Small intestine (tissue), 7 donors: Measurements from ENCODE around the gene CAMTA1. TPM values are rescaled to one million over a fixed set of nuclear protein-coding genes. Genes with fewer than 3 reads are reported as not detected.

ENCODE experiments used
- DNase-seq, 2 donors: peaks; one replicate each; pipeline versions ENCODE4 v3.0.0 to v3.0.0-alpha.2; 2013
- FAIRE-seq: peaks from 2 replicates; lab custom pipeline; 2012; peaks lifted over from hg19 to GRCh38; lab: Jason Lieb, UNC
- H3K27ac ChIP-seq, 3 donors: one replicate each; pipeline ENCODE4 v1.5.1; 2013; ENCODE audit warnings: low read length in 2 of 3, mild to moderate bottlenecking in 2 of 3, control low read depth in 1 of 3, inconsistent platforms in 1 of 3, low read depth in 1 of 3, moderate library complexity in 1 of 3
- H3K27me3 ChIP-seq, 3 donors: one replicate each; pipeline ENCODE4 v1.6.1; 2013; ENCODE audit warnings: low read length in 3 of 3, inconsistent platforms in 1 of 3; ENCODE audit not compliant: control insufficient read depth in 3 of 3, insufficient read depth in 3 of 3
- H3K36me3 ChIP-seq, 3 donors: one replicate each; pipeline ENCODE4 v1.6.1; 2013; ENCODE audit warnings: low read length in 3 of 3, inconsistent platforms in 1 of 3, low read depth in 1 of 3, mild to moderate bottlenecking in 1 of 3, moderate library complexity in 1 of 3; ENCODE audit not compliant: control insufficient read depth in 3 of 3, insufficient read depth in 2 of 3
- H3K4me1 ChIP-seq, 3 donors: one replicate each; pipeline ENCODE4 v1.6.1; 2013; ENCODE audit warnings: low read length in 2 of 3, inconsistent platforms in 1 of 3, low read depth in 1 of 3, mild to moderate bottlenecking in 1 of 3, moderate library complexity in 1 of 3; ENCODE audit not compliant: control insufficient read depth in 3 of 3, insufficient read depth in 2 of 3
- H3K4me3 ChIP-seq, 3 donors: one replicate each; pipeline ENCODE4 v1.5.1; 2013; ENCODE audit warnings: low read length in 3 of 3, control low read depth in 1 of 3, inconsistent platforms in 1 of 3, low read depth in 1 of 3, mild to moderate bottlenecking in 1 of 3, moderate library complexity in 1 of 3
- H3K9me3 ChIP-seq, 2 donors: one replicate each; pipeline ENCODE4 v1.6.1; 2013; ENCODE audit warnings: low read depth in 1 of 2, low read length in 1 of 2; ENCODE audit not compliant: control insufficient read depth in 2 of 2, insufficient read depth in 1 of 2
- WGBS, 3 donors: extraction: QIAGEN DNeasy Blood & Tissue Kit; methylation state at CpG; one replicate each; pipeline ENCODE4 v1.1.7; 2013; 5-methylcytosine and 5-hydroxymethylcytosine counted together
- polyA plus RNA-seq, 4 donors: library from polyadenylated mRNA; stranded (reverse) in 3 of 4; unstranded in 1 of 4; fragments of 200-250 nt in 3 of 4; fragments of 120-200 nt in 1 of 4; gene quantifications; one replicate each; pipeline versions ENCODE4 v1.2.1 to v1.2.3, GENCODE V29; 2013
- donor health status: healthy with polysubstance abuse.
- donor health status: control.
- donor health status: control.
- donor health status: Bipolar disorder and iron deficiency.
- donor health status: healthy.

The CAMTA1 gene
- polyA plus RNA-seq, 4 donors: 57.6 to 177 (median 147) TPM

- H3K4me3 ChIP-seq: no peak overlapping the region
- peaks cover 0 to 3% of the 10 kb centered on the region in 2 donors for H3K9me3 ChIP-seq
- 80 to 83% (median 82%) methylated on average over 15 of the region's 15 CpGs for WGBS, 3 donors
- no peaks in the 10 kb centered on the region for H3K36me3 ChIP-seq
- no peak for FAIRE-seq
- no peak for DNase-seq
- no peaks in the 10 kb centered on the region for H3K4me1 ChIP-seq
- no peak overlapping the region for H3K27ac ChIP-seq
- no peaks in the 10 kb centered on the region for H3K27me3 ChIP-seq
These were observed 321.3 kb downstream of the CAMTA1 start for GRCh38 chr1:7106442-7107108.

DNA sequence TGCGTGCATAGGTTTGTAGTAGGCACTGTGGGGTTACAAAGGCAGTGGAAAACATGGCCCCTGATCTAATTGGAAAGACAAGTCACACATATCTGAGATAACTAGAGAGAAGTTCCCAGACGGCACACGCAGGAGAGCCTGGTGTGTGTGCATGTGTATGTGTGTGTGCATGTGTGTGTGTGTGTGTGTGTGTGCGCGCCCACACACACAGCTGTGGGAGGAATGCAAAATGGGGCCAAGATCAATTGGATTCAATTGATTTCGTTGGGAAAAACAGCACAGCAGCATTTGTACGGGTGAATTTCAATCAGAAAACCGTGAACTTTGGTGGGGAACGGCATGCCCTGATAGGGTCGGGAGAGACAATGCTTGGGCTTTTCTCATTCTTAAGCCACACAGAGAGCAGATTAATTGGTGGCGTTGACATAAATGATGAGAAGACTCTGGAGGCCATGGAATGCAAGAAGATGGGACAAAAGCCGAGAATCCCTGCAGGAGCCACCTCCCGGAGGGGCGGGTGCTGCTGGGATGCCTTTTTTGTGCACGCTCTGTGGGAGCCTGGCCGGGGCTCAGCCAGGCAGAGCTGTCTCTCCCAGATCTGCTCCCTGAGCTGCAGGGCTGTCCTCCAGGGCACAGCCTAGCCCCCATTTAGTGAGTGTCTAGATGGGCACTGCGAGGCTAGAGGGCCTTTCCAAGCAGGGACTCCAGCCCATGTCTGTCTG is 322.0 kb downstream of the CAMTA1 start:
- Histone ChIP-seq H3K27me3 (no peaks in the 10 kb centered on the region), H3K4me3 (no peak overlapping the region), H3K9me3 (peaks cover 0 to 3% of the 10 kb centered on the region in 2 donors), H3K4me1 (no peaks in the 10 kb centered on the region), H3K27ac (no peak overlapping the region), H3K36me3 (no peaks in the 10 kb centered on the region)
- 66 to 69% (median 66%) methylated on average over 17 of the region's 17 CpGs for WGBS, 3 donors
- DNase-seq: no peak
- no peak for FAIRE-seq

GRCh38 chr1:7108251-7108650 is 323.0 kb downstream of the CAMTA1 start:
- H3K27me3 ChIP-seq: no peaks in the 10 kb centered on the region
- FAIRE-seq (no peak), DNase-seq (no peak)
- H3K4me1 ChIP-seq: no peaks in the 10 kb centered on the region
- peaks cover 0 to 3% of the 10 kb centered on the region in 2 donors for H3K9me3 ChIP-seq
- 72 to 91% (median 78%) methylated on average over 8 of the region's 8 CpGs for WGBS, 3 donors
- H3K4me3 ChIP-seq: no peak overlapping the region
- no peak overlapping the region for H3K27ac ChIP-seq
- no peaks in the 10 kb centered on the region for H3K36me3 ChIP-seq

GRCh38 chr1:7109901-7110300 is 324.6 kb downstream of the CAMTA1 start:
- FAIRE-seq: no peak
- no peaks in the 10 kb centered on the region for H3K27me3 ChIP-seq
- peaks cover 0 to 3% of the 10 kb centered on the region in 2 donors for H3K9me3 ChIP-seq
- WGBS, 3 donors: 55 to 62% (median 56%) methylated on average over 3 of the region's 3 CpGs
- H3K4me3 ChIP-seq: no peak overlapping the region
- no peaks in the 10 kb centered on the region for H3K36me3 ChIP-seq
- H3K27ac ChIP-seq: no peak overlapping the region
- no peak for DNase-seq
- no peaks in the 10 kb centered on the region for H3K4me1 ChIP-seq

DNA sequence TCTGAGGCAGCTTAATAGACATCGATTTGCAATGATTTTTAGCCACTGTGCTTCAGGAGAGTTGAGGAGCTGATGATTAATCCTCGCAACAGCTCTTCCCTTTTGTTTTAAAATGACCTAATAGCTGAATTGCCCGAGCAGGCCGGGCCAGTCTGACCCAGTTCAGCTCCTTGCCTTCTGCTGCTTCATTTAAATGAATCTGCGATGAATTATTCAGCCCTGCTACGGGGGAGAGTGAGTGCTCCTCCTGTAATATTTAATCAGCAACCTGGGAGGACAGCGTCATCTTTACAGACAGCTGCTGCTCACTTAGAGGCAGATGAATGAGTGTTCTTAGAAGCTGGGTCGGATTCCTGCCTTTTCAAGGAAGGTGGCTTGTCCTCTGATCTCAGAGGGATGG is 325.1 kb downstream of the CAMTA1 start:
- FAIRE-seq (no peak), DNase-seq (no peak)
- WGBS, 3 donors: 68 to 79% (median 75%) methylated on average over 8 of the region's 8 CpGs

GRCh38 chr1:7111853-7112252 is 326.6 kb downstream of the CAMTA1 start:
- no peak for DNase-seq
- Histone ChIP-seq H3K36me3 (no peaks in the 10 kb centered on the region), H3K27ac (no peak overlapping the region), H3K4me1 (no peaks in the 10 kb centered on the region), H3K9me3 (peaks cover 0 to 5% of the 10 kb centered on the region in 2 donors), H3K4me3 (no peak overlapping the region), H3K27me3 (no peaks in the 10 kb centered on the region)
- WGBS, 3 donors: 60 to 74% (median 71%) methylated on average over 10 of the region's 10 CpGs
- FAIRE-seq: no peak

More for the DNA sequence above, 325.1 kb downstream of the CAMTA1 start:
- H3K27me3 ChIP-seq: no peaks in the 10 kb centered on the region
- H3K9me3 ChIP-seq: peaks cover 0 to 3% of the 10 kb centered on the region in 2 donors
- H3K4me3 ChIP-seq: no peak overlapping the region
- H3K27ac ChIP-seq: no peak overlapping the region
- no peaks in the 10 kb centered on the region for H3K36me3 ChIP-seq
- H3K4me1 ChIP-seq: no peaks in the 10 kb centered on the region

GRCh38 chr1:7113136-7113535 is 327.9 kb downstream of the CAMTA1 start:
- Histone ChIP-seq H3K9me3 (peaks cover 0 to 5% of the 10 kb centered on the region in 2 donors), H3K36me3 (no peaks in the 10 kb centered on the region), H3K4me3 (no peak overlapping the region), H3K4me1 (no peaks in the 10 kb centered on the region), H3K27me3 (no peaks in the 10 kb centered on the region), H3K27ac (no peak overlapping the region)
- FAIRE-seq (no peak), DNase-seq (no peak)
- WGBS, 3 donors: 83 to 92% (median 85%) methylated on average over 8 of the region's 8 CpGs

- FAIRE-seq: no peak
- Histone ChIP-seq H3K4me1 (no peaks in the 10 kb centered on the region), H3K36me3 (no peaks in the 10 kb centered on the region), H3K27ac (no peak overlapping the region), H3K4me3 (no peak overlapping the region), H3K9me3 (peaks cover 0 to 3% of the 10 kb centered on the region in 2 donors), H3K27me3 (no peaks in the 10 kb centered on the region)
- DNase-seq: no peak
- 74 to 86% (median 79%) methylated on average over 6 of the region's 6 CpGs for WGBS, 3 donors
These were observed 328.6 kb downstream of the CAMTA1 start for GRCh38 chr1:7113822-7114221.
